ENCODE measurements around the gene LSM4. TPM values are rescaled to one million over a fixed set of nuclear protein-coding genes. Genes with fewer than 3 reads are reported as not detected.

Gene LSM4
- total and polyA plus RNA-seq, 2 of the 13 experiments (the other 11 are each of a cell fraction or from before 2014, with no cell fraction given) = 65.8 to 166 TPM

GRCh38 chr19:18270326-18270725 lies 52.5 kb downstream of the LSM4 start:
- CTCF ChIA-PET (ENCODE audit: low intra/inter-chr PET ratio, low total read pairs) = no interaction called here
- no TSS peak for BruUV-seq (replicated peaks)
- H3K79me2 ChIP-seq (ENCODE audit: insufficient read depth, low read length) = no peaks in the 10 kb centered on the region
- no peak overlapping the region for H3K4me2 ChIP-seq (ENCODE audit: low read depth, low read length)
- no peak overlapping the region for H3K4me3 ChIP-seq (replicated peaks in 1 of 3; ENCODE audit: insufficient read depth in 1 of 3, low read depth in 2 of 3, low read length in 3 of 3)
- no peak overlapping the region for H3K27ac ChIP-seq (ENCODE audit: extremely low read length, insufficient read depth, low read length)
- TF ChIP-seq ZNF770 (CRISPR knock-in tag; IDR thresholded peaks at IDR 0.05) = 0 out of 2 replicates have a peak, but pooled peaks have one; percentile 12
- TF ChIP-seq, protein P1, sequence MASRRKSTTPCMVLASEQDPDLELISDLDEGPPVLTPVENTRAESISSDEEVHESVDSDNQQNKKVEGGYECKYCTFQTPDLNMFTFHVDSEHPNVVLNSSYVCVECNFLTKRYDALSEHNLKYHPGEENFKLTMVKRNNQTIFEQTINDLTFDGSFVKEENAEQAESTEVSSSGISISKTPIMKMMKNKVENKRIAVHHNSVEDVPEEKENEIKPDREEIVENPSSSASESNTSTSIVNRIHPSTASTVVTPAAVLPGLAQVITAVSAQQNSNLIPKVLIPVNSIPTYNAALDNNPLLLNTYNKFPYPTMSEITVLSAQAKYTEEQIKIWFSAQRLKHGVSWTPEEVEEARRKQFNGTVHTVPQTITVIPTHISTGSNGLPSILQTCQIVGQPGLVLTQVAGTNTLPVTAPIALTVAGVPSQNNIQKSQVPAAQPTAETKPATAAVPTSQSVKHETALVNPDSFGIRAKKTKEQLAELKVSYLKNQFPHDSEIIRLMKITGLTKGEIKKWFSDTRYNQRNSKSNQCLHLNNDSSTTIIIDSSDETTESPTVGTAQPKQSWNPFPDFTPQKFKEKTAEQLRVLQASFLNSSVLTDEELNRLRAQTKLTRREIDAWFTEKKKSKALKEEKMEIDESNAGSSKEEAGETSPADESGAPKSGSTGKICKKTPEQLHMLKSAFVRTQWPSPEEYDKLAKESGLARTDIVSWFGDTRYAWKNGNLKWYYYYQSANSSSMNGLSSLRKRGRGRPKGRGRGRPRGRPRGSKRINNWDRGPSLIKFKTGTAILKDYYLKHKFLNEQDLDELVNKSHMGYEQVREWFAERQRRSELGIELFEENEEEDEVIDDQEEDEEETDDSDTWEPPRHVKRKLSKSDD (CRISPR knock-in tag; IDR thresholded peaks at IDR 0.05; ENCODE audit: low read depth) = no peak
- peak; percentile 11; the same call in 1 of the 2 replicates for TF ChIP-seq NFE2L2 (IDR thresholded peaks at IDR 0.05; ENCODE audit: low read length)
- WGBS (ENCODE audit: low lambda C conversion rate) = 77% methylated on average over 9 of the region's 9 CpGs
- intact Hi-C loops (cut with micrococcal nuclease; ENCODE audit: unreplicated experiment) (no loop called here), in situ Hi-C loops (cut with HindIII; ENCODE audit: extremely low pct_ligation_motif_present, low pct_unique_long_range_greater_than_20kb) (loop anchor here (10.0 kb wide), 1 partner anchor 144 kb away; the partner anchor contains the start of gene SSBP4)
- no peak overlapping the region for H3K9ac ChIP-seq (ENCODE audit: insufficient read depth, low read depth, low read length)
- no peak overlapping the region for H2AFZ ChIP-seq (ENCODE audit: low read length)
- H3K4me1 ChIP-seq (ENCODE audit: insufficient read depth, low read length) = peaks cover 27% of the 10 kb centered on the region
- DNase-seq (ENCODE audit: low spot score) (no peak), ATAC-seq (no peak), FAIRE-seq (no peak)
- H3K36me3 ChIP-seq (replicated peaks in 1 of 2; ENCODE audit: control insufficient read depth in 1 of 2, insufficient read depth in 2 of 2, low read length in 2 of 2) = no peaks in the 10 kb centered on the region
- H4K20me1 ChIP-seq (ENCODE audit: insufficient read depth, low read length) = peaks cover 3% of the 10 kb centered on the region; the same call in 1 of the 2 replicates
- POLR2A ChIA-PET = no interaction called here
- H3K27me3 ChIP-seq (ENCODE audit: control insufficient read depth in 1 of 2, insufficient read depth in 2 of 2, low read length in 2 of 2) = no peaks in the 10 kb centered on the region
- H3K9me3 ChIP-seq (ENCODE audit: low read length) = no peaks in the 10 kb centered on the region
